ENCODE results near the gene STH. TPM values are rescaled to one million over a fixed set of nuclear protein-coding genes. Genes with fewer than 3 reads are reported as not detected.

The STH gene
- total and polyA plus RNA-seq, 7 donors, result 0.25 to 2.0 (median 0.26) TPM; not detected in 4

- Histone ChIP-seq H3K27me3 (ENCODE audit: insufficient read depth in 3 of 3, low read length in 2 of 3) (no peaks in the 10 kb centered on the region), H3K4me1 (peaks cover 46% of the 10 kb centered on the region), H3K9me3 (no peaks in the 10 kb centered on the region), H3K27ac (peak overlapping the region; percentile 62), H3K36me3 (ENCODE audit: insufficient read depth in 1 of 2, low read depth in 1 of 2) (peaks cover 0 to 19% of the 10 kb centered on the region in 2 donors), H3K4me3 (no peak overlapping the region)
- intact Hi-C loops (cut with DNase I), result no loop called here
- no peak for ATAC-seq
- TF ChIP-seq, protein P1, sequence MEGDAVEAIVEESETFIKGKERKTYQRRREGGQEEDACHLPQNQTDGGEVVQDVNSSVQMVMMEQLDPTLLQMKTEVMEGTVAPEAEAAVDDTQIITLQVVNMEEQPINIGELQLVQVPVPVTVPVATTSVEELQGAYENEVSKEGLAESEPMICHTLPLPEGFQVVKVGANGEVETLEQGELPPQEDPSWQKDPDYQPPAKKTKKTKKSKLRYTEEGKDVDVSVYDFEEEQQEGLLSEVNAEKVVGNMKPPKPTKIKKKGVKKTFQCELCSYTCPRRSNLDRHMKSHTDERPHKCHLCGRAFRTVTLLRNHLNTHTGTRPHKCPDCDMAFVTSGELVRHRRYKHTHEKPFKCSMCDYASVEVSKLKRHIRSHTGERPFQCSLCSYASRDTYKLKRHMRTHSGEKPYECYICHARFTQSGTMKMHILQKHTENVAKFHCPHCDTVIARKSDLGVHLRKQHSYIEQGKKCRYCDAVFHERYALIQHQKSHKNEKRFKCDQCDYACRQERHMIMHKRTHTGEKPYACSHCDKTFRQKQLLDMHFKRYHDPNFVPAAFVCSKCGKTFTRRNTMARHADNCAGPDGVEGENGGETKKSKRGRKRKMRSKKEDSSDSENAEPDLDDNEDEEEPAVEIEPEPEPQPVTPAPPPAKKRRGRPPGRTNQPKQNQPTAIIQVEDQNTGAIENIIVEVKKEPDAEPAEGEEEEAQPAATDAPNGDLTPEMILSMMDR (IDR thresholded peaks at IDR 0.05), result no peak
- WGBS, 3 donors, result 95 to 100% (median 100%) methylated on average over 2 of the region's 2 CpGs
- peak in 1 of 2 donors; percentile 39 for DNase-seq
Measured at GRCh38 chr17:45976391-45976754, 22.7 kb upstream of the STH start.

- TF ChIP-seq, protein P1 (IDR thresholded peaks at IDR 0.05), result no peak
- H3K4me3 ChIP-seq, result no peak overlapping the region
- peaks cover 0 to 16% of the 10 kb centered on the region in 2 donors for H3K36me3 ChIP-seq (ENCODE audit: insufficient read depth in 1 of 2, low read depth in 1 of 2)
- intact Hi-C loops (cut with DNase I), result no loop called here
- no peaks in the 10 kb centered on the region for H3K9me3 ChIP-seq
- H3K27me3 ChIP-seq (ENCODE audit: insufficient read depth in 3 of 3, low read length in 2 of 3), result no peaks in the 10 kb centered on the region
- ATAC-seq, result peak; percentile 87 to 93 (median 88)
- peak; percentile 63 to 84 for DNase-seq
- H3K27ac ChIP-seq, result peak overlapping the region; percentile 62
- 46 to 75% (median 47%) methylated on average over 18 of the region's 18 CpGs for WGBS, 3 donors
- peaks cover 46% of the 10 kb centered on the region for H3K4me1 ChIP-seq
Measured at GRCh38 chr17:45976755-45977505, 22.1 kb upstream of the STH start.

- intact Hi-C loops (cut with DNase I), result no loop called here
Measured at GRCh38 chr17:45977506-45977824, 21.6 kb upstream of the STH start.

GRCh38 chr17:45977976-45978626 lies 20.9 kb upstream of the STH start:
- TF ChIP-seq, protein P1 (IDR thresholded peaks at IDR 0.05), result no peak
- intact Hi-C loops (cut with DNase I), result no loop called here
- Histone ChIP-seq H3K4me1 (peaks cover 39% of the 10 kb centered on the region), H3K27me3 (ENCODE audit: insufficient read depth in 3 of 3, low read length in 2 of 3) (no peaks in the 10 kb centered on the region), H3K9me3 (no peaks in the 10 kb centered on the region), H3K36me3 (ENCODE audit: insufficient read depth in 1 of 2, low read depth in 1 of 2) (peaks cover 0 to 22% of the 10 kb centered on the region in 2 donors), H3K27ac (no peak overlapping the region), H3K4me3 (no peak overlapping the region)
- 53 to 73% (median 57%) methylated on average over 3 of the region's 3 CpGs for WGBS, 3 donors
- DNase-seq, result peak in 1 of 2 donors; percentile 26
- ATAC-seq, result no peak

More at GRCh38 chr17:45977506-45977824, 21.6 kb upstream of the STH start:
- ATAC-seq (no peak), DNase-seq (no peak)
- Histone ChIP-seq H3K4me3 (no peak overlapping the region), H3K4me1 (peaks cover 46% of the 10 kb centered on the region), H3K36me3 (ENCODE audit: insufficient read depth in 1 of 2, low read depth in 1 of 2) (peaks cover 0 to 15% of the 10 kb centered on the region in 2 donors), H3K27me3 (ENCODE audit: insufficient read depth in 3 of 3, low read length in 2 of 3) (no peaks in the 10 kb centered on the region), H3K27ac (peak overlapping the region; percentile 62), H3K9me3 (no peaks in the 10 kb centered on the region)
- TF ChIP-seq, protein P1 (IDR thresholded peaks at IDR 0.05), result no peak
- 80 to 85% (median 80%) methylated on average over 4 of the region's 4 CpGs for WGBS, 3 donors

Data from psoas muscle (tissue), 8 donors.